ENCODE results near the gene SRSF6.

GRCh38 chr20:43458422-43458924, 777 bp downstream of the SRSF6 start:
- TF ChIP-seq CTCF (IDR thresholded peaks at IDR 0.05; ENCODE audit: poor library complexity) (no peak), EZH2 (IDR thresholded peaks at IDR 0.05; ENCODE audit: borderline replicate concordance) (no peak), EZH2phosphoT487 (IDR thresholded peaks at IDR 0.05; ENCODE audit: low read depth, severe bottlenecking, unreplicated experiment) (no peak)
